Liver (tissue), 3 donors: ENCODE measurements around the gene MBNL3.

Experiments
- GABPA ChIP-seq, 2 donors: IDR thresholded peaks in 1 of 2; conservative IDR thresholded peaks in 1 of 2; 2 replicates each; pipeline ENCODE4 v1.6.1; 2016; ENCODE audit warnings: antibody characterized with exemption in 2 of 2, mild to moderate bottlenecking in 1 of 2, moderate library complexity in 1 of 2
- HNF4A ChIP-seq, 2 donors: conservative IDR thresholded peaks; 2 replicates each; pipeline ENCODE4 v1.6.1; 2016; ENCODE audit warnings: antibody characterized with exemption in 2 of 2, mild to moderate bottlenecking in 2 of 2
- JUND ChIP-seq, 2 donors: IDR thresholded peaks; 2 replicates each; pipeline ENCODE4 v1.6.1; 2016; ENCODE audit warnings: antibody characterized with exemption in 2 of 2
- NR2F2 ChIP-seq: IDR thresholded peaks from 2 replicates; pipeline ENCODE4 v1.6.1; 2016; ENCODE audit warnings: antibody characterized with exemption
- RAD21 ChIP-seq, 2 donors: IDR thresholded peaks; 2 replicates each; pipeline ENCODE4 v1.6.1; 2016; ENCODE audit warnings: antibody characterized with exemption in 2 of 2, mild to moderate bottlenecking in 2 of 2
- RXRA ChIP-seq, 2 donors: IDR thresholded peaks; 2 replicates each; pipeline ENCODE4 v1.6.1; 2017 to 2018; ENCODE audit warnings: antibody characterized with exemption in 2 of 2, mild to moderate bottlenecking in 1 of 2
- TAF1 ChIP-seq: conservative IDR thresholded peaks from 2 replicates; pipeline ENCODE4 v1.6.1; 2016; ENCODE audit warnings: antibody characterized with exemption, mild to moderate bottlenecking
- TF ChIP-seq, protein P1 (sequence below): fragments of 150-350 bp; IDR thresholded peaks from 2 replicates; pipeline ENCODE4 v1.5.1; 2017; ENCODE audit warnings: improper control_type of control experiment, low read depth, low read length; ENCODE audit not compliant: missing input control
- TF ChIP-seq, protein P2 (sequence below): IDR thresholded peaks from 2 replicates; pipeline ENCODE4 v1.6.1; 2016; ENCODE audit warnings: antibody characterized with exemption, mild to moderate bottlenecking
- TF ChIP-seq, protein P3 (sequence below): IDR thresholded peaks from 2 replicates; pipeline ENCODE4 v1.6.1; 2016; ENCODE audit warnings: antibody characterized with exemption
- donor health status: healthy.
- donor health status: healthy.

DNA sequence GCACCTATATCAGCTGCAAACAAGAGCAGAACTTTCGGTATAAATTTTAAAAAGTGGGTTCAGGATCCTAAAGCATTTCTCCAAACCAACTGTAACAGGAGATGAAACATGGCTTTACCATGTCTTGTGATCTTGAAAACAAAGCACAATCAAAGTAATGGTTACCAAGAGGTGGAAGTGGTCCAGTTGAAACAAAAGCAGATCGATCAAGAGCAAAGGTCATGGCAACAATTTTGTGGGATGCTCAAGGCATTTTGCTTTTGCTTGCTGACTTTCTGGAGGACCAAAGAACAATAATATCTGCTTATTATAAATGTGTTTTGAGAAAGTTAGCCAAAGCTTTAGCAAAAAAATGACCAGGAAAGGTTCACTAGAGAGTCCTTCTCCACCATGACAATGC is 152.7 kb downstream of the MBNL3 start:
- TF ChIP-seq JUND (IDR thresholded peaks at IDR 0.05) (no peak), GABPA (IDR thresholded peaks at IDR 0.05 in 1 of 2, conservative IDR thresholded peaks at IDR 0.05 in 1 of 2) (no peak), HNF4A (conservative IDR thresholded peaks at IDR 0.05) (no peak), TAF1 (no peak), RAD21 (IDR thresholded peaks at IDR 0.05) (no peak), RXRA (IDR thresholded peaks at IDR 0.05) (no peak), NR2F2 (no peak)
- TF ChIP-seq, protein P1, sequence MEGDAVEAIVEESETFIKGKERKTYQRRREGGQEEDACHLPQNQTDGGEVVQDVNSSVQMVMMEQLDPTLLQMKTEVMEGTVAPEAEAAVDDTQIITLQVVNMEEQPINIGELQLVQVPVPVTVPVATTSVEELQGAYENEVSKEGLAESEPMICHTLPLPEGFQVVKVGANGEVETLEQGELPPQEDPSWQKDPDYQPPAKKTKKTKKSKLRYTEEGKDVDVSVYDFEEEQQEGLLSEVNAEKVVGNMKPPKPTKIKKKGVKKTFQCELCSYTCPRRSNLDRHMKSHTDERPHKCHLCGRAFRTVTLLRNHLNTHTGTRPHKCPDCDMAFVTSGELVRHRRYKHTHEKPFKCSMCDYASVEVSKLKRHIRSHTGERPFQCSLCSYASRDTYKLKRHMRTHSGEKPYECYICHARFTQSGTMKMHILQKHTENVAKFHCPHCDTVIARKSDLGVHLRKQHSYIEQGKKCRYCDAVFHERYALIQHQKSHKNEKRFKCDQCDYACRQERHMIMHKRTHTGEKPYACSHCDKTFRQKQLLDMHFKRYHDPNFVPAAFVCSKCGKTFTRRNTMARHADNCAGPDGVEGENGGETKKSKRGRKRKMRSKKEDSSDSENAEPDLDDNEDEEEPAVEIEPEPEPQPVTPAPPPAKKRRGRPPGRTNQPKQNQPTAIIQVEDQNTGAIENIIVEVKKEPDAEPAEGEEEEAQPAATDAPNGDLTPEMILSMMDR: no peak
- TF ChIP-seq, protein P2, sequence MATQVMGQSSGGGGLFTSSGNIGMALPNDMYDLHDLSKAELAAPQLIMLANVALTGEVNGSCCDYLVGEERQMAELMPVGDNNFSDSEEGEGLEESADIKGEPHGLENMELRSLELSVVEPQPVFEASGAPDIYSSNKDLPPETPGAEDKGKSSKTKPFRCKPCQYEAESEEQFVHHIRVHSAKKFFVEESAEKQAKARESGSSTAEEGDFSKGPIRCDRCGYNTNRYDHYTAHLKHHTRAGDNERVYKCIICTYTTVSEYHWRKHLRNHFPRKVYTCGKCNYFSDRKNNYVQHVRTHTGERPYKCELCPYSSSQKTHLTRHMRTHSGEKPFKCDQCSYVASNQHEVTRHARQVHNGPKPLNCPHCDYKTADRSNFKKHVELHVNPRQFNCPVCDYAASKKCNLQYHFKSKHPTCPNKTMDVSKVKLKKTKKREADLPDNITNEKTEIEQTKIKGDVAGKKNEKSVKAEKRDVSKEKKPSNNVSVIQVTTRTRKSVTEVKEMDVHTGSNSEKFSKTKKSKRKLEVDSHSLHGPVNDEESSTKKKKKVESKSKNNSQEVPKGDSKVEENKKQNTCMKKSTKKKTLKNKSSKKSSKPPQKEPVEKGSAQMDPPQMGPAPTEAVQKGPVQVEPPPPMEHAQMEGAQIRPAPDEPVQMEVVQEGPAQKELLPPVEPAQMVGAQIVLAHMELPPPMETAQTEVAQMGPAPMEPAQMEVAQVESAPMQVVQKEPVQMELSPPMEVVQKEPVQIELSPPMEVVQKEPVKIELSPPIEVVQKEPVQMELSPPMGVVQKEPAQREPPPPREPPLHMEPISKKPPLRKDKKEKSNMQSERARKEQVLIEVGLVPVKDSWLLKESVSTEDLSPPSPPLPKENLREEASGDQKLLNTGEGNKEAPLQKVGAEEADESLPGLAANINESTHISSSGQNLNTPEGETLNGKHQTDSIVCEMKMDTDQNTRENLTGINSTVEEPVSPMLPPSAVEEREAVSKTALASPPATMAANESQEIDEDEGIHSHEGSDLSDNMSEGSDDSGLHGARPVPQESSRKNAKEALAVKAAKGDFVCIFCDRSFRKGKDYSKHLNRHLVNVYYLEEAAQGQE: no peak
- TF ChIP-seq, protein P3, sequence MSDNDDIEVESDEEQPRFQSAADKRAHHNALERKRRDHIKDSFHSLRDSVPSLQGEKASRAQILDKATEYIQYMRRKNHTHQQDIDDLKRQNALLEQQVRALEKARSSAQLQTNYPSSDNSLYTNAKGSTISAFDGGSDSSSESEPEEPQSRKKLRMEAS: no peak
